Urinary bladder (tissue), 4 donors: Measurements from ENCODE around the gene FAM221A. TPM values are rescaled to one million over a fixed set of nuclear protein-coding genes. Genes with fewer than 3 reads are reported as not detected.

Source experiments
- DNase-seq: peaks from one replicate; pipeline ENCODE4 v3.0.0-alpha.2; 2015; ENCODE audit errors: extremely low spot score
- H3K27ac ChIP-seq: one replicate; pipeline ENCODE4 v1.5.1; 2013; ENCODE audit warnings: low read depth, mild to moderate bottlenecking, moderate library complexity
- H3K36me3 ChIP-seq: one replicate; pipeline ENCODE4 v1.6.1; 2013; ENCODE audit warnings: mild to moderate bottlenecking, moderate library complexity; ENCODE audit not compliant: insufficient read depth
- H3K4me1 ChIP-seq: one replicate; pipeline ENCODE4 v1.6.1; 2013; ENCODE audit warnings: mild to moderate bottlenecking, moderate library complexity; ENCODE audit not compliant: insufficient read depth
- H3K4me3 ChIP-seq: one replicate; pipeline ENCODE4 v1.5.1; 2013; ENCODE audit warnings: low read depth, low read length
- WGBS: extraction: QIAGEN DNeasy Blood & Tissue Kit; methylation state at CpG from one replicate; pipeline ENCODE4 v1.1.7; 2013; 5-methylcytosine and 5-hydroxymethylcytosine counted together
- polyA plus RNA-seq: library from polyadenylated mRNA; stranded (reverse); fragments of 200-250 nt; gene quantifications from one replicate; pipeline ENCODE4 v1.2.3, GENCODE V29; 2013
- total RNA-seq: library from RNA; depleted of rRNA; stranded (reverse); fragments of >200 nt; gene quantifications from one replicate; pipeline ENCODE4 v1.2.3, GENCODE V29; 2014
- donor health status: healthy with polysubstance abuse.
- donor health status: healthy.

Gene FAM221A
- total RNA-seq (4.3 TPM), polyA plus RNA-seq (7.7 TPM)

GRCh38 chr7:23679898-23680413 is at the start of gene FAM221A:
FAM221A (plus strand) TSS chr7:23680199; CDS start chr7:23680219, 20 bp downstream.
- DNase-seq, result no peak
- WGBS, result under 1% methylated on average over 53 of the region's 53 CpGs
- H3K36me3 ChIP-seq, result no peaks in the 10 kb centered on the region
- peaks cover 2% of the 10 kb centered on the region for H3K4me1 ChIP-seq
- H3K27ac ChIP-seq, result peak within 1 kb of the TSS; percentile 93
- peak within 1 kb of the TSS; percentile 96 for H3K4me3 ChIP-seq

- H3K4me3 ChIP-seq, result no peak overlapping the region
- WGBS, result 96% methylated on average over 7 of the region's 7 CpGs
- DNase-seq, result no peak
- H3K4me1 ChIP-seq, result no peaks in the 10 kb centered on the region
- H3K27ac ChIP-seq, result no peak overlapping the region
- H3K36me3 ChIP-seq, result no peaks in the 10 kb centered on the region
These were observed 46.6 kb upstream of the FAM221A start for GRCh38 chr7:23633417-23633816.

GRCh38 chr7:23645822-23646221 is 34.2 kb upstream of the FAM221A start:
- Histone ChIP-seq H3K27ac (no peak overlapping the region), H3K4me1 (no peaks in the 10 kb centered on the region), H3K4me3 (no peak overlapping the region), H3K36me3 (peaks cover 2% of the 10 kb centered on the region)
- DNase-seq, result no peak
- WGBS, result 99% methylated on average over 1 of the region's 1 CpG

- no peaks in the 10 kb centered on the region for H3K4me1 ChIP-seq
- no peak overlapping the region for H3K27ac ChIP-seq
- H3K36me3 ChIP-seq, result no peaks in the 10 kb centered on the region
- 93% methylated on average over 5 of the region's 5 CpGs for WGBS
- DNase-seq, result no peak
- H3K4me3 ChIP-seq, result no peak overlapping the region
These were observed 26.1 kb upstream of the FAM221A start for GRCh38 chr7:23653942-23654341.

GRCh38 chr7:23654508-23654907 is 25.5 kb upstream of the FAM221A start:
- Histone ChIP-seq H3K27ac (no peak overlapping the region), H3K36me3 (no peaks in the 10 kb centered on the region), H3K4me3 (no peak overlapping the region), H3K4me1 (no peaks in the 10 kb centered on the region)
- 0% methylated on average over 1 of the region's 1 CpG for WGBS
- no peak for DNase-seq

GRCh38 chr7:23655433-23655832 is 24.6 kb upstream of the FAM221A start:
- no peak for DNase-seq
- Histone ChIP-seq H3K4me3 (no peak overlapping the region), H3K36me3 (no peaks in the 10 kb centered on the region), H3K27ac (no peak overlapping the region), H3K4me1 (no peaks in the 10 kb centered on the region)
- 97% methylated on average over 22 of the region's 22 CpGs for WGBS

- no peak overlapping the region for H3K27ac ChIP-seq
- 84% methylated on average over 7 of the region's 7 CpGs for WGBS
These were observed 21.1 kb upstream of the FAM221A start for GRCh38 chr7:23658831-23659427.

GRCh38 chr7:23661385-23661784 is 18.6 kb upstream of the FAM221A start:
- H3K4me3 ChIP-seq, result no peak overlapping the region
- H3K27ac ChIP-seq, result no peak overlapping the region
- 82% methylated on average over 3 of the region's 3 CpGs for WGBS
- no peaks in the 10 kb centered on the region for H3K36me3 ChIP-seq
- H3K4me1 ChIP-seq, result no peaks in the 10 kb centered on the region
- no peak for DNase-seq

More at GRCh38 chr7:23658831-23659427, 21.1 kb upstream of the FAM221A start:
- H3K4me3 ChIP-seq, result no peak overlapping the region
- no peaks in the 10 kb centered on the region for H3K4me1 ChIP-seq
- DNase-seq, result no peak
- no peaks in the 10 kb centered on the region for H3K36me3 ChIP-seq

GRCh38 chr7:23662124-23662983 is 17.6 kb upstream of the FAM221A start:
- Histone ChIP-seq H3K36me3 (no peaks in the 10 kb centered on the region), H3K4me1 (no peaks in the 10 kb centered on the region), H3K27ac (no peak overlapping the region), H3K4me3 (no peak overlapping the region)
- DNase-seq, result no peak
- WGBS, result 75% methylated on average over 8 of the region's 8 CpGs

GRCh38 chr7:23662984-23663313 is 17.1 kb upstream of the FAM221A start:
- H3K27ac ChIP-seq, result no peak overlapping the region
- no peaks in the 10 kb centered on the region for H3K36me3 ChIP-seq
- no peak overlapping the region for H3K4me3 ChIP-seq
- DNase-seq, result no peak
- WGBS, result 80% methylated on average over 2 of the region's 2 CpGs
- no peaks in the 10 kb centered on the region for H3K4me1 ChIP-seq

- Histone ChIP-seq H3K4me3 (no peak overlapping the region), H3K27ac (no peak overlapping the region), H3K36me3 (no peaks in the 10 kb centered on the region), H3K4me1 (no peaks in the 10 kb centered on the region)
- no peak for DNase-seq
These were observed 15.9 kb upstream of the FAM221A start for GRCh38 chr7:23664122-23664521.

GRCh38 chr7:23672033-23672432 is 8.0 kb upstream of the FAM221A start:
- no peak for DNase-seq
- 60% methylated on average over 3 of the region's 3 CpGs for WGBS

GRCh38 chr7:23680414-23681405 is 711 bp downstream of the FAM221A start:
- 7% methylated on average over 42 of the region's 42 CpGs for WGBS
- peak overlapping the region; percentile 93 for H3K27ac ChIP-seq

More at GRCh38 chr7:23672033-23672432, 8.0 kb upstream of the FAM221A start:
- Histone ChIP-seq H3K36me3 (no peaks in the 10 kb centered on the region), H3K27ac (no peak overlapping the region), H3K4me3 (no peak overlapping the region), H3K4me1 (no peaks in the 10 kb centered on the region)

More at GRCh38 chr7:23680414-23681405, 711 bp downstream of the FAM221A start:
- DNase-seq, result peak; percentile 69
- Histone ChIP-seq H3K4me3 (peak overlapping the region; percentile 96), H3K36me3 (no peaks in the 10 kb centered on the region), H3K4me1 (peaks cover 2% of the 10 kb centered on the region)
